Astrocyte (in vitro differentiated cells and primary cell): Measurements from ENCODE around the gene ADAMTS12.

Source experiments
- CTCF ChIP-seq: IDR thresholded peaks from 2 replicates; pipeline ENCODE4 v1.5.1; 2011; ENCODE audit warnings: low read depth, mild to moderate bottlenecking, inconsistent platforms, low read length, moderate library complexity; ENCODE audit not compliant: insufficient read depth
- EZH2 ChIP-seq: IDR thresholded peaks from 2 replicates; pipeline ENCODE4 v1.6.1; 2012; ENCODE audit warnings: mild to moderate bottlenecking, low read length, inconsistent platforms; ENCODE audit not compliant: insufficient read depth

DNA sequence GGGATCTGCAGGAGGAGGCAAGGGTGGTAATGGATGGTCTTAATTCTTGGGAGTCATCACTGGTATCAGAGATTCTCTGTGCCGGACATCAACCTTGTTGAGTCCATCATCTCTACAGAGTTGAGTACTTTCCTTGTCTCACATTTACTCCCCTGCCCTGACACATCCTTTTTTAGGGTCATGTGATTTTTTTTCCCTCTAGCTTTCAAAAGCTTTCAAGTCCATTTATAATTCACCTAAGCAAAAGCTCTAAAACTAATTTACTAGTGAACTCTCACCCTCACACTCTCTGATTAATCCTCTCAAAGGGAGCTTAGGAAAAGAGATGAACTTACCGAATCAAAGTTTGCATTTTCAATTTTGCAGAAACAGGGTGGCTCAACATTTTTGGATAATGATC is 258.1 kb downstream of the ADAMTS12 start:
- TF ChIP-seq CTCF (no peak), EZH2 (no peak)
